NCI-H1105 (cell line): Measurements from ENCODE around the gene BEX1.
A peak's percentile ranks its signal among the peaks of the same experiment; 100 is the strongest.
"Not testable (repeated sequence)": the region's sequence is repeated elsewhere in the genome, so short reads cannot be mapped to it uniquely, and the experiment has no call there.

ENCODE experiments used
- DNase-seq: peaks from one replicate; lab custom pipeline; 2025; lab: John Stamatoyannopoulos, UW

Gene BEX1

GRCh38 chrX:103063918-103064434, at the start of gene BEX1:
Gene BEX1, minus strand, starts transcription at chrX:103064171. Its CDS starts 897 bp downstream, at chrX:103063274.
- peak; percentile 90 for DNase-seq

DNA sequence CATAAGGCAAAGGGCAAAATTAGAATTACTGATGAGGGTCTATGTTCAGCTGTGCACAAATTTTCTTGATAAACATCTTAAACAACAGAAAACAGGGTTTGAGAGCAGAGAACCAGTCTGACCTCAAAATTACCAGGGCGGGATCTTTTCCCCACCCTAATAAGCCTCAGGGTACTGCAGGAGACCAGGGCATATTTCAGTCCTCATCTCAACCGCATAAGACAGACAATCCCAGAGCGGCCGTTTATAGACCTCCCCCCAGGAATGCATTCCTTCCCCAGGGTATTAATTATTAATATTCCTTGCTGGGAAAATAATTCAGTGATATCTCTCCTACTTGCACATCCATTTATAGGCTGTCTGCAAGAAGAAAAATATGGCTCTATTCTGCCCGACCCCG, 45.5 kb upstream of the BEX1 start:
- not testable (repeated sequence) for DNase-seq

GRCh38 chrX:103107836-103108235, 43.9 kb upstream of the BEX1 start:
- no peak for DNase-seq

- not testable (repeated sequence) for DNase-seq
These were observed 43.3 kb upstream of the BEX1 start for GRCh38 chrX:103107227-103107737.

DNA sequence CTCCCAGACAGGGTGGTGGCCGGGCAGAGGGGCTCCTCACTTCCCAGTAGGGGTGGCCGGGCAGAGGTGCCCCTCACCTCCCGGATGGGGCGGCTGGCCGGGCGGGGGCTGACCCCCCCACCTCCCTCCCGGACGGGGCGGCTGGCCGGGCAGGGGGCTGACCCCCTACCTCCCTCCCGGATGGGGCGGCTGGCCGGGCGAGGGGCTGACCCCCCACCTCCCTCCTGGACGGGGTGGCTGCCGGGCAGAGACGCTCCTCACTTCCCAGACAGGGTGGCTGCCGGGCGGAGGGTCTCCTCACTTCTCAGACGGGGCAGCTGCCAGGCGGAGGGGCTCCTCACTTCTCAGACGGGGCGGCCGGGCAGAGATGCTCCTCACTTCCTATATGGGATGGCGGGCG, 40.4 kb upstream of the BEX1 start:
- DNase-seq: not testable (repeated sequence)

DNA sequence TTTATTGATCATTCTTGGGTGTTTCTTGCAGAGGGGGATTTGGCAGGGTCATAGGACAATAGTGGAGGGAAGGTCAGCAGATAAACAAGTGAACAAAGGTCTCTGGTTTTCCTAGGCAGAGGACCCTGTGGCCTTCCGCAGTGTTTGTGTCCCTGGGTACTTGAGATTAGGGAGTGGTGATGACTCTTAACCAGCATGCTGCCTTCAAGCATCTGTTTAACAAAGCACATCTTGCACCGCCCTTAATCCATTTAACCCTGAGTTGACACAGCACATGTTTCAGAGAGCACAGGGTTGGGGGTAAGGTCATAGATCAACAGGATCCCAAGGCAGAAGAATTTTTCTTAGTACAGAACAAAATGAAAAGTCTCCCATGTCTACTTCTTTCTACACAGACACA, 39.9 kb upstream of the BEX1 start:
- not testable (repeated sequence) for DNase-seq

DNA sequence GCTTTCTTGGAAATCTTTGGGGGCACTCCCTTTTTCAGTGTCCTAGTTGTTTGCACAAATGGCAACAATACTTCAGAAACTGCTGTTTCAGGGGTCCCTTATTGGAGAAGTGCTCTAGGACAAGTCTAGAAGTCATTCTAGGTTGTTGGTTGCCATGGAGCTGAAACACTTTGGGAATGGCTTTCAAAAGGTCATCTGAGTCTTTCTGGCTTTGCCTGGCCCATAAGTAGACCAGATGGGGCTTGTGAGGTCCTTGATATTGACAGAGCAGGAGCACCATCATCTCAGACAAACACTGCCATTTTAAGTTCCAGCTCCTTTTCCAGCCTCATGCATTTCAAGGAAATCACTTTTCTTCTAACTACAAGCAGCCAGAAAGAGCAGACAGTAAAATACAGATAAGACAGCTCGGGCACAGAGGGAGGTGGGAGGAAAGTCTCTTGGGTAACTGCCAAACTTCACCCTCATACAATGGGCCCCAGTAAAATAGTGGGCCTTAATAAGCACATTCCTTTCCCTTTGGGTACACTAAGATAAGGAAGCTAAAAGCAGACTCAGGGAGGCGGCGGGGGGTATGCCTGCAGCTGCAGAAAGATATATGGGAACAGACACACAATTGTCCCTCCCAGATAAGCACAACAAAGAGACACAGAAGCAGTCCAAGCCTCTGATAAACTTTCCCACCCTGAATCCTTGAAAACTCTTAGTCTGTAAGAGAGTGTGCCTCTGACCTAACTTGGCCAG, 37.5 kb upstream of the BEX1 start:
- DNase-seq: no peak

- no peak for DNase-seq
These were observed 36.5 kb upstream of the BEX1 start for GRCh38 chrX:103100484-103100883.

DNA sequence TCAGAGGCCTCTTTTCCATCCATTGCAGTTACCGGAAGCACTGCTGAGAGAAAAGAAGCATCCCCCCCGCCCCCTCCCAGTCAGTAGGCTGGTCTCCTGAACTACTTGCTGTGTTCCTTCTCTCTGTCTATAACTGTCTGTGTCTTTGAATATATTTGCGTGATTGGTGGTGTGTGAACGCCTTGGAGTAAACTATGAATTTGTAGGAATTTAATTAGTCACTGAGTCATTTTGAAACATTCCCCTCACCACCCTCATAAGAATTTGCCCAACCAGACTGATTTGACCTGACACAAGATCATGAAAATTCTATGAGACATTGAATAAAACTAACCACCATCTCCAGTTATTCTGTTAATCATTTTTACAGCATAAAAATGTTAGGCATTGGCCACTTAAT, 35.7 kb upstream of the BEX1 start:
- DNase-seq: no peak

DNA sequence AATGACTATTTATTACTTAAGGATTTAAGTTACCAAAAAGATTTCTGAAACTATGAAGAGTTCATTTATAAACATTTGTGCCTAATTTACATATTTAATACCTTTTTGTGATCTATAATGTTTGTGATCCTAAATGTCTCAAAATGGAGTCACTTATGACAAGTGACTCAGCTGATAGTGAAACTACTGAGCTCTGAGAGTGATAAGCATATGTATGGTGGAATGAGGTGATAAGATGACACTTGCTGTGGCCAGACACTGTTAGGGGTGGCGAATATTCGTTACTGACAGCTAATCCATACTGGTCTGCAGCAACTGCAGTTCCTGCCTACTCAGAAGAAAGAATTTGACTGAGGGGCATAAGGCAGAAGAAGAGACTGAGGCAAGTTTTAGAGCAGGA, 34.5 kb upstream of the BEX1 start:
- no peak for DNase-seq

DNA sequence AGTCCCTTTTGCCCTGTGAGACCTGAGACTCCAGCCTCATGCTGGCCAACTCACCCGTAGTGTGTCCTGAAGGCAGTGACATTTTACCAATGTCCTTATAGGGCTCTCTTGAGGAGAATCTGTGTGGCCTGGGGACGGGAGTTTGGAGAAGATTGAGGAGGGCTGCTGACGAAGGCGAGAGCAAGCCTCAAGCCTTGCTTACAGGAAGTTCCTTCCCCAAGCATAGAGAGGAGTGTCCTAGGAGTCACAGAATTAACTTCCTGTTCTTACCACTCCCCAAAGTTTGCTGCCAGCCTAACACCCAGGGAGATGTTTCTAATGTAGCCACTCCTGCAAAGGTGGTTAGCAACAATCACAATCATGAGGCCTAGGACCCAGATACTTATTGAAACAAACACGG, 29.0 kb upstream of the BEX1 start, which contains the start of gene NXF3:
Gene NXF3 (minus strand): TSS at position 202 of the 400 bp plus-strand sequence. CDS start 120 bp downstream, at position 82.
- no peak for DNase-seq

DNA sequence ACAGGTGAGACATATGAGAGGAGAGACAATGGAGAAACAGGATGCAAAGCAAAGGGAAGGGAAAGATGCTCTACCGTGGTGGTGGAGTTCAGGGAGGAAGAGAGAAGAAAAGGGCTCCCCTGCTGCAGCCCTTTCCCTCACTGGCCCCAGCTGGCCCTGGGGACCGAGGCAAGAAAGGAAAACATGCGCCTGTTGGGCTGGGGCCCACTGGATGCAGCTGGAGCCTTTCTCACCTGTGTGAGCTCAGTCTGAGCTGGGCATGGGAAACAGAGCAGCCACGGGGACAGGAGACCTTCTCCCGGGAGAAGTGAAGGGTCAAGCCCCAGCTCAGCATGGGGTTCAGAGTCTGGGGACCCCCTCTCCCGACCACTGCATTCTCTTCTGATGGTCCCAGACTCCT, 17.1 kb upstream of the BEX1 start:
- DNase-seq: no peak

- DNase-seq: no peak
These were observed 9.5 kb upstream of the BEX1 start for GRCh38 chrX:103073467-103073866.

DNA sequence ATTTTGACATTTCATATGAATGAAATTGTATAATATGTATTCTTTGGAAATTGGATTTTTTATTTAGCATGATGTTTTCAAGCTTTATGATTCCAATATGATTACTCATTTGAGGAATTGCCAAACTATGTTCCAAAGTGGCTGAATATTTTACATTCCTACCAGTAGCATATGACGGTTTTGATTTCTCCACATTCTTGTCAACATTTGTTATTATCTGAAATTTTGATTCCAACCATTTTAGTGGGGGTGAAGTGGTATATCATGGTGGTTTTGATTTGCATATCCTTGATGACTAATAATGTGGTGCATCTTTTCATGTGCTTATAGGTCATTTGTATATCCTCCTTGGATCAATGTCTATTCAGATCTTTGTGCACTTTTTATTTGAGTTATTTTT, 2.6 kb upstream of the BEX1 start:
- DNase-seq: no peak

- DNase-seq: peak; percentile 59
These were observed 653 bp downstream of the BEX1 start for GRCh38 chrX:103063191-103063845.

GRCh38 chrX:103061486-103061885, 2.5 kb downstream of the BEX1 start:
- no peak for DNase-seq

DNA sequence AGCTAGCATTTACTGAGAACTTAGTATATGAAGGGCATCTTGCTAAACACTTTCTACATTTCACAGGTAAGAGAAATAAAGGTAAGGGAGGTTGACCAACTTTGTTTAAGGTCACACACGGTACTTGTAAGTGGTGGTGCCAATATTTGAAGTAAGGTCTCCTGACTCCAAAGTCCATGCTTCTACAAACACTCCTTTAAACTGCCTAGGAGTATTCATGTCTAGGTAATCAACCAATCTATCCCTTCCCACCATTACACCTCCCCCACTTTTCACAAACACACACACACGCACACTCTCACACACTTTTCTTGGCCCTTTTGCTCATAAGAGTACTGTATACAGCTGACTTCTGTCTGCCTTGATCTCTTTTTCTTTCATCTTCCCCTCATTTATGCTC, 7.1 kb downstream of the BEX1 start:
- no peak for DNase-seq

DNA sequence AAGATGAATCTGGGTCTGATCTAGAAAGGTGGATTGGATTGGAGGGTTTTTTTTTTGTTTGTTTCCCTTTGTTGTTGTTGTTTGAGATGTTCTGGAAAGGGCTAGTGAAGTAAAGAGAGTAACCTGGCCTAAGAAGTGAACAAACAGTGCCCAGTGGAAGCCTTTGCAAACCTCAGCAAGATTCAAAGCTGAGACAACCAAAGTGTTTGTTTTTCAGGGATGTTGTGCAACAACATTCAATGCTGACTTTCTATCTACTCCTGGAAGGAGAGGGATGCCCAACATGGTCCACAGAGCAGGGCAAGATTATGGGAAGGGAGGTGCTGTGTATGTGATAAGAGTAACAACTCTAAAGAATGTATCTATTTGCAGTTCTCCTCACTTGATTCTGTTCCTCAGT, 11.3 kb downstream of the BEX1 start:
- DNase-seq: no peak

DNA sequence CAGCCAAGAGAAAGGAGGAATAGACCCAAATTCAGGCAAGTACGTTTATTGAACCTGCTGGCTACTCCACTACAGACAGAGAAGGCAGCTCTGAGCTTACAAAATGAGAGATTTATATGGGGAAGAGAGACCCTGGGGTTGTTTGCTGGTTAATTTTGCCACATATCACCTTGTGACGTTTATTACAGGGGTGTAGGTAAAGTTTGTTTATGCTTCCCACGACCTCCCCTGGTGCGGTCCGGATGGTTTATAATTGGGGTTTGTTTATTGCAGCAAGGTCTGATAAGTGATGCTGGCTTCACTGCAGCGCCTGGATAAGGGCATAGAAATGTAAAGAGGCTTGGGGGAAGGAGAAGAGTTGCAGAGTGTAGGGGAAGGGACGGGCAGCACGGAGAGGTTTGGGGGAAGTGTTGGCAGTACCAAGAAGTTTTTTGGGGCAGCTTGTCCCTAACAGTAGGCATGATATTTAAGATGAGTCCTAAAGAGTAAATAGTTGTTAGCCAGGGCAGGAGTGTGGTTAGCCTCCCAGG, 12.6 kb downstream of the BEX1 start:
- no peak for DNase-seq

DNA sequence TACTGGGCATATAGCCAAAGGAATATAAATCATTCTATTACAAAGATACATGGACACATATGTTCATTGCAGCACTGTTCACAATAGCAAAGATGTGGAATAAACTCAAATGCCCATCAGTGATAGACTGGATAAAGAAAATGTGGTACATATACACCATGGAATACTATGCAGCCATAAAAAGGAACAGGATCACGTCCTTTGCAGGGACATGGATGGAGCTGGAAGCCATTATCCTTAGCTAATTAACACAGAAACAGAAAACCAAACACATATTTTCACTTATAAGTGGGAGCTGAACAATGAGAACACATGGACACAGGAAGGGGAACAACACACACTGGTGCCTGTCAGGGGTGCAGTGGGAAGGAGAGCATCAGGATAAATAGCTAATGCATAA, 30.6 kb downstream of the BEX1 start:
- DNase-seq: not testable (repeated sequence)

GRCh38 chrX:103017542-103017941, 46.4 kb downstream of the BEX1 start:
- DNase-seq: no peak

DNA sequence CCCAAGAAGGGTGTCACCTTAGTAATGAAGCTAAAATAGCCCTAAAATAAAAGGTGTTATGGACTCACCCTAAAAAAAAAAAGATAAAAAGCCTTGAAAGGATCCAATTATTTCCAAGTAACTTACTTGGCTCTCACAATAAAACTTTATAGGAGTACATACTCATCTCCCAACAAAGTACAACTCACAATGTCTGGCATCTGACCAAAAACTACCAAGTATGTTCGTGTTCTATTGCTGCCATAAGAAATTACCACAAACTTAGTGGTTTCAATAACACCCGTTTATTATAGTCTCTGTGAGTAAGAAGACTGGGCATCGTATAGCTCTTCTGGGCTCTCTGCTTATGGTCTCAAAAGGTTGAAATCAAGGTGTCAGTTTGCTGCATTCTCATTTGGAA, 51.0 kb downstream of the BEX1 start:
- DNase-seq: no peak
